HepG2 (cell line): ENCODE results near the gene SLBP. TPM values are rescaled to one million over a fixed set of nuclear protein-coding genes. Genes with fewer than 3 reads are reported as not detected.
A peak's percentile ranks its signal among the peaks of the same experiment; 100 is the strongest.

ENCODE experiments used
- ATAC-seq: fragments of 200-7000 bp; cut with Tn5 transposase; 3 replicates; pipeline ENCODE4 v1.9.1; 2020; ENCODE audit warnings: mild to moderate bottlenecking, moderate library complexity
- BruUV-seq: library from RNA; stranded (reverse); fragments of 400-500 nt; replicated peaks from 2 replicates; lab custom pipeline; 2021; lab: Mats Ljungman, UMichigan
- CTCF ChIA-PET: fragments of 300-600 bp; formaldehyde crosslinking; extraction: SDS; loops from one replicate; lab custom pipeline; 2021; ENCODE audit warnings: low total read pairs, inconsistent platforms, low intra/inter-chr PET ratio; lab: Yijun Ruan, JAX
- POLR2A ChIA-PET: fragments of 350-600 bp; sonication (Branson Sonifier 250); formaldehyde crosslinking; loops from one replicate; lab custom pipeline; 2020; ENCODE audit warnings: antibody characterized with exemption, inconsistent platforms; lab: Yijun Ruan, JAX
- DNase-seq: peaks from one replicate; pipeline ENCODE4 v3.0.0-alpha.2; 2015; ENCODE audit warnings: low spot score
- FAIRE-seq: peaks from 3 replicates; lab custom pipeline; 2011; peaks lifted over from hg19 to GRCh38; lab: Jason Lieb, UNC
- H2AFZ ChIP-seq: one replicate; pipeline ENCODE4 v1.6.1; 2011; ENCODE audit warnings: low read length, inconsistent platforms
- H3K27ac ChIP-seq: fragments of 300-600 bp; 3 replicates; pipeline ENCODE4 v1.8.0; 2011; ENCODE audit warnings: mixed run types, mild to moderate bottlenecking, mixed read lengths, low read length, inconsistent platforms; ENCODE audit not compliant: insufficient read depth; ENCODE audit errors: extremely low read length
- H3K27me3 ChIP-seq, 2 experiments: fragments of 200-600 bp in 1 of 2; 2 replicates in 1 of 2; 3 replicates in 1 of 2; pipeline versions ENCODE4 v1.6.0 to v1.8.0; 2011; ENCODE audit warnings: low read length in 2 of 2, mild to moderate bottlenecking in 2 of 2, moderate library complexity in 2 of 2, inconsistent platforms in 1 of 2; ENCODE audit not compliant: insufficient read depth in 2 of 2, control insufficient read depth in 1 of 2
- H3K36me3 ChIP-seq, 2 experiments: fragments of 200-600 bp in 1 of 2; replicated peaks in 1 of 2; 2 replicates in 1 of 2; 3 replicates in 1 of 2; pipeline versions ENCODE4 v1.5.1 to v1.8.0; 2011; ENCODE audit warnings: low read length in 2 of 2, inconsistent platforms in 1 of 2; ENCODE audit not compliant: insufficient read depth in 2 of 2, control insufficient read depth in 1 of 2
- H3K4me1 ChIP-seq: 2 replicates; pipeline ENCODE4 v1.5.1; 2012; ENCODE audit warnings: low read length, inconsistent platforms; ENCODE audit not compliant: insufficient read depth
- H3K4me2 ChIP-seq: 2 replicates; pipeline ENCODE4 v1.6.0; 2011; ENCODE audit warnings: low read depth, low read length, inconsistent platforms
- H3K4me3 ChIP-seq, 3 experiments: fragments of 200-600 bp in 1 of 3; sonication (generic), shearing (Covaris generic) in 1 of 3; replicated peaks in 1 of 3; 2 replicates each; pipeline ENCODE4 v1.5.1; 2011 to 2016; ENCODE audit warnings: low read length in 3 of 3, inconsistent platforms in 2 of 3, low read depth in 2 of 3, mild to moderate bottlenecking in 2 of 3, control low read depth in 1 of 3, mixed read lengths in 1 of 3; ENCODE audit not compliant: insufficient read depth in 1 of 3
- H3K79me2 ChIP-seq: one replicate; pipeline ENCODE4 v1.6.1; 2011; ENCODE audit warnings: low read length, inconsistent platforms; ENCODE audit not compliant: insufficient read depth
- H3K9ac ChIP-seq: 2 replicates; pipeline ENCODE4 v1.6.0; 2011; ENCODE audit warnings: mild to moderate bottlenecking, low read depth, low read length, inconsistent platforms; ENCODE audit not compliant: insufficient read depth
- H3K9me3 ChIP-seq: 2 replicates; pipeline ENCODE4 v1.5.1; 2012; ENCODE audit warnings: mild to moderate bottlenecking, low read length
- H4K20me1 ChIP-seq: 2 replicates; pipeline ENCODE4 v1.6.0; 2011; ENCODE audit warnings: inconsistent platforms, mild to moderate bottlenecking, low read length, moderate library complexity; ENCODE audit not compliant: insufficient read depth
- CAMTA2 ChIP-seq: sonication (generic); formaldehyde crosslinking; IDR thresholded peaks from 2 replicates; pipeline ENCODE4 v1.4.0; 2020; ENCODE audit warnings: mild to moderate bottlenecking, missing genetic modification reagents, borderline replicate concordance
- NCOA1 ChIP-seq: sonication (generic); formaldehyde crosslinking; IDR thresholded peaks from 2 replicates; pipeline ENCODE4 v1.9.0; 2021; ENCODE audit warnings: missing genetic modification reagents
- TBX2 ChIP-seq: sonication (generic); formaldehyde crosslinking; IDR thresholded peaks from 2 replicates; pipeline ENCODE4 v1.5.0; 2020; ENCODE audit warnings: missing genetic modification reagents, mild to moderate bottlenecking, borderline replicate concordance
- ZBTB38 ChIP-seq: sonication (generic); formaldehyde crosslinking; IDR thresholded peaks from 2 replicates; pipeline ENCODE4 v1.5.1; 2020; ENCODE audit warnings: mild to moderate bottlenecking, missing genetic modification reagents
- ZNF235 ChIP-seq: sonication (generic); formaldehyde crosslinking; IDR thresholded peaks from 2 replicates; pipeline ENCODE4 v1.8.1; 2023; ENCODE audit warnings: mild to moderate bottlenecking, missing genetic modification reagents, borderline replicate concordance
- ZNF251 ChIP-seq: sonication (generic); formaldehyde crosslinking; IDR thresholded peaks from 2 replicates; pipeline ENCODE4 v1.9.0; 2021; ENCODE audit warnings: mild to moderate bottlenecking, missing genetic modification reagents
- ZNF558 ChIP-seq: sonication (generic); formaldehyde crosslinking; IDR thresholded peaks from 2 replicates; pipeline ENCODE4 v1.9.0; 2022; ENCODE audit warnings: mild to moderate bottlenecking, missing genetic modification reagents, borderline replicate concordance
- ZNF713 ChIP-seq: sonication (generic); formaldehyde crosslinking; IDR thresholded peaks from 2 replicates; pipeline ENCODE4 v1.4.0; 2020; ENCODE audit warnings: mild to moderate bottlenecking, missing genetic modification reagents
- WGBS: methylation state at CpG from one replicate; pipeline ENCODE4 v1.1.6; 2017; ENCODE audit warnings: low lambda C conversion rate; 5-methylcytosine and 5-hydroxymethylcytosine counted together
- in situ Hi-C: cut with HindIII; loops from 2 replicates; pipeline ENCODE4 v1.10.0; 2017; ENCODE audit warnings: low pct_unique_long_range_greater_than_20kb; ENCODE audit not compliant: extremely low pct_ligation_motif_present
- intact Hi-C: fragments of 100-400 bp; cut with micrococcal nuclease; formaldehyde crosslinking; loops from one replicate; pipeline ENCODE4 v1.10.0; 2022; ENCODE audit not compliant: unreplicated experiment
- polyA plus RNA-seq, 8 experiments: library from polyadenylated mRNA; depleted of rRNA in 3 of 8; stranded (reverse) in 7 of 8; unstranded in 1 of 8; fragments of >200 nt; fragmentation: Illumina TruSeq in 4 of 8; extraction: Trizol in 4 of 8; gene quantifications; 2 replicates each; pipeline versions ENCODE4 v1.2.1 to v1.2.3, GENCODE V29; 2011 to 2016; ENCODE audit warnings: low read depth in 4 of 8, missing spikeins in 1 of 8, mixed read lengths in 1 of 8; ENCODE audit not compliant: insufficient read depth in 1 of 8
- total RNA-seq, 5 experiments: library from RNA; depleted of rRNA; stranded (reverse); fragments of >200 nt; fragmentation: Illumina TruSeq; extraction: Trizol; gene quantifications; 2 replicates each; pipeline ENCODE4 v1.2.3, GENCODE V29; 2016; ENCODE audit warnings: low read depth in 1 of 5
- TF ChIP-seq, protein P1 (sequence below): sonication (generic); formaldehyde crosslinking; IDR thresholded peaks from 2 replicates; pipeline ENCODE4 v1.8.1; 2023; ENCODE audit warnings: mild to moderate bottlenecking, inconsistent platforms, moderate library complexity, missing genetic modification reagents, borderline replicate concordance
- TF ChIP-seq, protein P2 (sequence below): sonication (generic); formaldehyde crosslinking; IDR thresholded peaks from 2 replicates; pipeline ENCODE4; 2020; ENCODE audit warnings: missing genetic modification reagents, mild to moderate bottlenecking, borderline replicate concordance

Gene SLBP
- total and polyA plus RNA-seq, 2 of the 13 experiments (the other 11 are each of a cell fraction or from before 2014, with no cell fraction given) = 43.9 to 104 TPM

DNA sequence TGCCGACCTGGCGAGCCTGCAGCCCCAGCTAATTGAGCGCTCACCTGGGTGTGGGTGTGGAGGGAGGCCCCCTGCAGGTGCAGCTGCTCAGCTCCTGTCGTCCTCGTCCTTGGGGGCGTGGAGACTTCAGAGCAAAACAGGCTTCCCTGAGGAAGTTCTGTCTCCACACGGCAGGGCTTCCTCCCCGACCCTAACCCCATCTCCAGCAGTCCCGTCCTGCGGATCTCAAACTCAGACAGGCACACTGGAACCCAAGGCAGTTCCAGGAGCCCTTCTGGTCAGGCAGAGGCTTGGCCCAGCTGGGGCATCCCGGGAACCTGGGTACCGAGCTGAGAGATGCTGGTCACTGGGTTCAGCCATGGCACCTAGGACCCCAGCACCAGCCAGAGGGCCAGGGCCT lies 33.6 kb upstream of the SLBP start (continued):
- TF ChIP-seq ZNF235 (CRISPR knock-in tag) (0 out of 2 replicates have a peak, but pooled peaks have one; percentile 22), CAMTA2 (no peak), NCOA1 (CRISPR knock-in tag) (0 out of 2 replicates have a peak, but pooled peaks have one; percentile 33)
- TF ChIP-seq, protein P1, sequence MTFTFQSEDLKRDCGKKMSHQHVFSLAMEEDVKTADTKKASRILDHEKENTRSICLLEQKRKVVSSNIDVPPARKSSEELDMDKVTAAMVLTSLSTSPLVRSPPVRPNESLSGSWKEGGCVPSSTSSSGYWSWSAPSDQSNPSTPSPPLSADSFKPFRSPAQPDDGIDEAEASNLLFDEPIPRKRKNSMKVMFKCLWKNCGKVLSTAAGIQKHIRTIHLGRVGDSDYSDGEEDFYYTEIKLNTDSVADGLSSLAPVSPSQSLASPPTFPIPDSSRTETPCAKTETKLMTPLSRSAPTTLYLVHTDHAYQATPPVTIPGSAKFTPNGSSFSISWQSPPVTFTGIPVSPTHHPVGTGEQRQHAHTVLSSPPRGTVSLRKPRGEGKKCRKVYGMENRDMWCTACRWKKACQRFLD (CRISPR knock-in tag) = 0 out of 2 replicates have a peak, but pooled peaks have one; percentile 9
- TF ChIP-seq, all 625 proteins: peak for 10

DNA sequence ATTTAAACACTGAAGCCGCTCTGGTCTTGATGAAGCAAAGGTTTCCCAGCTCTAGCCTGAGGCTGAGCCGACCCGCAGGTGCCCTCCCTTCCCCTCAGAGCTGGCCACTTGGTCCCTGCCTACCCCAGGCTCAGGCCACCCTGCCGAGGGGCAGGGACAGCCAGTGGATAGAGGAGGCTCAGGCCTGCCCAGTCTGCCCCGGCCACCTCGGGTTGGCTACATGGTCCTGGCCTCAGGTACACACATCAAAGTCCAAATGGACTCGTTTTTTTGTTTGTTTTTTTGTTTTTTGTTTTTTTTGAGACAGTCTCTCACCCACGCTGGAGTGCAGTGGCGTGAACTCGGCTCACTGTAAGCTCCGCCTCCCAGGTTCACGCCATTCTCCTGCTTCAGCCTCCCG lies 33.0 kb upstream of the SLBP start:
- in situ Hi-C loops = no loop called here
- Histone ChIP-seq H3K4me1 (peaks cover 57% of the 10 kb centered on the region), H3K4me3 (no peak overlapping the region), H3K27ac (no peak overlapping the region), H2AFZ (no peak overlapping the region), H3K4me2 (no peak overlapping the region), H3K36me3 (peaks cover 22 to 31% of the 10 kb centered on the region in 2 experiments), H3K9me3 (no peaks in the 10 kb centered on the region), H3K79me2 (no peaks in the 10 kb centered on the region), H3K9ac (no peak overlapping the region)
- FAIRE-seq = no peak
- WGBS = 60% methylated on average over 13 of the region's 13 CpGs
- no peak for ATAC-seq
- POLR2A ChIA-PET = interaction anchor here (0.8 to 5.7 kb wide), 4 partner anchors 22 to 119 kb away, joined by 3 to 45 read pairs (median 19); no protein-coding TSS in a partner anchor
- TF ChIP-seq, protein P2, sequence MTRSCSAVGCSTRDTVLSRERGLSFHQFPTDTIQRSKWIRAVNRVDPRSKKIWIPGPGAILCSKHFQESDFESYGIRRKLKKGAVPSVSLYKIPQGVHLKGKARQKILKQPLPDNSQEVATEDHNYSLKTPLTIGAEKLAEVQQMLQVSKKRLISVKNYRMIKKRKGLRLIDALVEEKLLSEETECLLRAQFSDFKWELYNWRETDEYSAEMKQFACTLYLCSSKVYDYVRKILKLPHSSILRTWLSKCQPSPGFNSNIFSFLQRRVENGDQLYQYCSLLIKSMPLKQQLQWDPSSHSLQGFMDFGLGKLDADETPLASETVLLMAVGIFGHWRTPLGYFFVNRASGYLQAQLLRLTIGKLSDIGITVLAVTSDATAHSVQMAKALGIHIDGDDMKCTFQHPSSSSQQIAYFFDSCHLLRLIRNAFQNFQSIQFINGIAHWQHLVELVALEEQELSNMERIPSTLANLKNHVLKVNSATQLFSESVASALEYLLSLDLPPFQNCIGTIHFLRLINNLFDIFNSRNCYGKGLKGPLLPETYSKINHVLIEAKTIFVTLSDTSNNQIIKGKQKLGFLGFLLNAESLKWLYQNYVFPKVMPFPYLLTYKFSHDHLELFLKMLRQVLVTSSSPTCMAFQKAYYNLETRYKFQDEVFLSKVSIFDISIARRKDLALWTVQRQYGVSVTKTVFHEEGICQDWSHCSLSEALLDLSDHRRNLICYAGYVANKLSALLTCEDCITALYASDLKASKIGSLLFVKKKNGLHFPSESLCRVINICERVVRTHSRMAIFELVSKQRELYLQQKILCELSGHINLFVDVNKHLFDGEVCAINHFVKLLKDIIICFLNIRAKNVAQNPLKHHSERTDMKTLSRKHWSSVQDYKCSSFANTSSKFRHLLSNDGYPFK (CRISPR knock-in tag) = 0 out of 2 replicates have a peak, but pooled peaks have one; percentile 2
- no peak for TF ChIP-seq ZNF251 (CRISPR knock-in tag)
- 0 out of 2 replicates have a peak, but pooled peaks have one; percentile 28 for TF ChIP-seq TBX2 (CRISPR knock-in tag)
- no peak for TF ChIP-seq ZNF713 (CRISPR knock-in tag)
- TF ChIP-seq ZNF558 (CRISPR knock-in tag) = 0 out of 2 replicates have a peak, but pooled peaks have one; percentile 54
- 0 out of 2 replicates have a peak, but pooled peaks have one; percentile 24 for TF ChIP-seq ZBTB38
- TF ChIP-seq, all 625 proteins: peak for 4
- Histone ChIP-seq H3K27me3 (no peaks in the 10 kb centered on the region), H4K20me1 (no peaks in the 10 kb centered on the region)
- BruUV-seq = TSS peak; percentile 53
- no peak for DNase-seq
- intact Hi-C loops = loop anchor here (5.0 kb wide), 2 partner anchors 52 to 167 kb away; no protein-coding TSS in a partner anchor
- CTCF ChIA-PET = interaction anchor here (7.5 kb wide), 1 partner anchor 64 kb away, joined by 179 read pairs; no protein-coding TSS in a partner anchor
